K562 (cell line): ENCODE measurements around the gene SYNPO2. TPM values are rescaled to one million over a fixed set of nuclear protein-coding genes. Genes with fewer than 3 reads are reported as not detected.

ENCODE experiments used
- ATAC-seq: fragments of 200-7000 bp; cut with Tn5 transposase; 3 replicates; pipeline ENCODE4 v1.9.1; 2020; ENCODE audit warnings: moderate library complexity
- BruUV-seq: library from RNA; stranded (reverse); fragments of 400-500 nt; replicated peaks from 2 replicates; lab custom pipeline; 2021; lab: Mats Ljungman, UMichigan
- CTCF ChIA-PET: fragments of 300-600 bp; formaldehyde crosslinking; extraction: SDS; loops from one replicate; lab custom pipeline; 2021; ENCODE audit warnings: low intra/inter-chr PET ratio; lab: Yijun Ruan, JAX
- POLR2A ChIA-PET: fragments of 300-600, 350-650 bp; sonication (Branson Sonifier 250); formaldehyde crosslinking; extraction: SDS; loops from one replicate; lab custom pipeline; 2021; ENCODE audit warnings: antibody characterized with exemption, inconsistent platforms; lab: Yijun Ruan, JAX
- DNase-seq, 4 experiments: peaks; one replicate each; pipeline versions ENCODE4 v3.0.0 to v3.0.0-alpha.2; 2011 to 2018; ENCODE audit warnings: low spot score in 3 of 4, mixed read lengths in 3 of 4; ENCODE audit errors: extremely low read depth in 1 of 4
- FAIRE-seq: peaks from 2 replicates; lab custom pipeline; 2011; peaks lifted over from hg19 to GRCh38; lab: Jason Lieb, UNC
- H2AFZ ChIP-seq: 2 replicates; pipeline ENCODE4 v1.6.0; 2011; ENCODE audit warnings: low read depth, low read length, control low read depth, inconsistent platforms
- H3K27ac ChIP-seq: fragments of 200-600 bp; 3 replicates; pipeline ENCODE4 v1.8.0; 2011; ENCODE audit warnings: low read depth, mild to moderate bottlenecking, control low read depth, inconsistent platforms, low read length, moderate library complexity, mixed read lengths; ENCODE audit errors: extremely low read depth
- H3K27me3 ChIP-seq, 2 experiments: fragments of 300-600 bp in 1 of 2; 2 replicates in 1 of 2; 3 replicates in 1 of 2; pipeline versions ENCODE4 v1.6.0 to v1.8.0; 2011; ENCODE audit warnings: inconsistent platforms in 2 of 2, low read length in 2 of 2, mild to moderate bottlenecking in 1 of 2, mixed read lengths in 1 of 2, moderate library complexity in 1 of 2; ENCODE audit not compliant: control insufficient read depth in 2 of 2, insufficient read depth in 2 of 2
- H3K36me3 ChIP-seq: fragments of 300-600 bp; 3 replicates; pipeline ENCODE4 v1.8.0; 2011; ENCODE audit warnings: mild to moderate bottlenecking, low read length, inconsistent platforms; ENCODE audit not compliant: control insufficient read depth, insufficient read depth
- H3K4me1 ChIP-seq, 2 experiments: fragments of 200-600 bp in 1 of 2; replicated peaks in 1 of 2; 2 replicates in 1 of 2; 3 replicates in 1 of 2; pipeline versions ENCODE4 v1.5.1 to v1.8.0; 2011; ENCODE audit warnings: inconsistent platforms in 2 of 2, low read length in 2 of 2, mild to moderate bottlenecking in 1 of 2, mixed read lengths in 1 of 2, moderate library complexity in 1 of 2; ENCODE audit not compliant: control insufficient read depth in 2 of 2, insufficient read depth in 2 of 2
- H3K4me2 ChIP-seq: 2 replicates; pipeline ENCODE4 v1.6.1; 2011; ENCODE audit warnings: low read length, control low read depth, inconsistent platforms, mixed read lengths; ENCODE audit not compliant: insufficient read depth
- H3K4me3 ChIP-seq: fragments of 200-600 bp; sonication (generic), shearing (Covaris generic); 2 replicates; pipeline ENCODE4 v1.5.1; 2016; ENCODE audit warnings: control low read depth, inconsistent platforms
- H3K79me2 ChIP-seq: fragments of 200-600 bp; 3 replicates; pipeline ENCODE4 v1.8.0; 2011; ENCODE audit warnings: low read length, inconsistent platforms; ENCODE audit not compliant: control insufficient read depth, insufficient read depth
- H3K9ac ChIP-seq, 2 experiments: 2 replicates each; pipeline versions ENCODE4 v1.6.0 to v1.6.1; 2011; ENCODE audit warnings: low read depth in 2 of 2, low read length in 2 of 2, control low read depth in 1 of 2, inconsistent platforms in 1 of 2, mild to moderate bottlenecking in 1 of 2, mixed read lengths in 1 of 2; ENCODE audit not compliant: insufficient read depth in 1 of 2
- H3K9me1 ChIP-seq: one replicate; pipeline ENCODE4 v1.6.0; 2011; ENCODE audit warnings: inconsistent platforms, mild to moderate bottlenecking, low read length, moderate library complexity; ENCODE audit not compliant: control insufficient read depth, insufficient read depth
- H3K9me3 ChIP-seq: replicated peaks from 2 replicates; pipeline ENCODE4 v1.5.1; 2011; ENCODE audit warnings: low read depth, low read length, inconsistent platforms; ENCODE audit not compliant: control insufficient read depth, insufficient read depth
- H4K20me1 ChIP-seq: replicated peaks from 2 replicates; pipeline ENCODE4 v1.6.1; 2011; ENCODE audit warnings: low read length, inconsistent platforms, mixed read lengths; ENCODE audit not compliant: control insufficient read depth, insufficient read depth
- ATF1 ChIP-seq, 2 experiments: fragments of 450-650 bp in 1 of 2; IDR thresholded peaks; 2 replicates each; pipeline ENCODE4 v1.6.1; 2016; ENCODE audit warnings: missing compliant biosample characterization in 1 of 2, missing genetic modification characterization in 1 of 2
- ATF3 ChIP-seq, 2 experiments: fragments of 450-650 bp in 1 of 2; sonication (generic) in 1 of 2; formaldehyde crosslinking in 1 of 2; IDR thresholded peaks in 1 of 2; conservative IDR thresholded peaks in 1 of 2; 2 replicates each; pipeline versions ENCODE4 v1.6.1 to v1.8.1; 2016 to 2023; ENCODE audit warnings: mild to moderate bottlenecking in 2 of 2, moderate library complexity in 2 of 2, inconsistent platforms in 1 of 2, missing genetic modification reagents in 1 of 2
- CREM ChIP-seq: IDR thresholded peaks from 2 replicates; pipeline ENCODE4 v1.6.1; 2014; ENCODE audit warnings: antibody characterized with exemption, low read depth
- FOSL1 ChIP-seq: fragments of 200-800 bp; sonication (Bioruptor generic); conservative IDR thresholded peaks from 2 replicates; pipeline ENCODE4 v1.6.1; 2016; ENCODE audit warnings: missing genetic modification characterization, missing compliant biosample characterization
- JUND ChIP-seq, 2 experiments: IDR thresholded peaks; 2 replicates in 1 of 2; 3 replicates in 1 of 2; pipeline ENCODE4 v1.6.1; 2011; ENCODE audit warnings: borderline replicate concordance in 2 of 2, low read depth in 2 of 2, low read length in 2 of 2, improper control_type of control experiment in 1 of 2, missing biosample characterization in 1 of 2, missing genetic modification characterization in 1 of 2, missing genetic modification reagents in 1 of 2
- KDM2B ChIP-seq: fragments of 250-450 bp; sonication (Bioruptor Pico); IDR thresholded peaks from 2 replicates; pipeline ENCODE4 v1.8.0; 2021; ENCODE audit warnings: mild to moderate bottlenecking, moderate library complexity
- NCOA2 ChIP-seq, 2 experiments: fragments of 450-650 bp; IDR thresholded peaks; 2 replicates each; pipeline ENCODE4 v1.6.1; 2018; ENCODE audit warnings: mild to moderate bottlenecking in 2 of 2, moderate library complexity in 1 of 2; ENCODE audit not compliant: partially characterized antibody in 2 of 2
- PHF21A ChIP-seq: fragments of 450-650 bp; IDR thresholded peaks from 2 replicates; pipeline ENCODE4 v1.6.1; 2017; ENCODE audit warnings: low read depth, borderline replicate concordance
- THAP7 ChIP-seq: fragments of 250-450 bp; sonication (Bioruptor Pico); IDR thresholded peaks from 2 replicates; pipeline ENCODE4 v1.5.0; 2021
- WGBS: fragments of 100-300 bp; shearing (Covaris generic); methylation state at CpG from one replicate; pipeline ENCODE4 v1.1.6; 2016; ENCODE audit warnings: low coverage, mixed read lengths; ENCODE audit not compliant: insufficient coverage; ENCODE audit errors: missing lambda C conversion rate; 5-methylcytosine and 5-hydroxymethylcytosine counted together
- in situ Hi-C: fragments of 300-500 bp; cut with MboI; formaldehyde crosslinking; loops from 4 replicates; pipeline ENCODE4 v1.15.0; 2018; ENCODE audit warnings: inconsistent platforms, mixed read lengths
- intact Hi-C: fragments of 100-400 bp; cut with micrococcal nuclease; formaldehyde crosslinking; loops from 2 replicates; pipeline ENCODE4 v1.14.2; 2022
- polyA plus RNA-seq, 8 experiments: library from polyadenylated mRNA; depleted of rRNA in 4 of 8; stranded (reverse) in 5 of 8; unstranded in 3 of 8; fragments of >200 nt; fragmentation: Nextera tagmentation in 2 of 8; fragmentation: Illumina TruSeq in 1 of 8; extraction: Ambion mirVana in 2 of 8; extraction: Trizol in 1 of 8; gene quantifications; 2 replicates each; pipeline versions ENCODE4 v1.2.1 to v1.2.3, GENCODE V29; 2011 to 2014; ENCODE audit warnings: inconsistent platforms in 1 of 8, missing spikeins in 1 of 8
- total RNA-seq, 7 experiments: library from RNA; depleted of rRNA in 6 of 7; stranded (reverse); fragments of >200 nt in 6 of 7; fragmentation: Illumina TruSeq in 2 of 7; extraction: Trizol in 2 of 7; gene quantifications; 2 replicates each; pipeline versions ENCODE4 v1.2.1 to v1.2.3, GENCODE V29; 2011 to 2021; ENCODE audit warnings: low replicate concordance in 1 of 7

SYNPO2 gene
- total and polyA plus RNA-seq, 9 of the 15 experiments (the other 6 are each of a cell fraction or from before 2014, with no cell fraction given) = 0.03 to 0.18 TPM; not detected in 7

GRCh38 chr4:119025420-119025819 lies 136.8 kb downstream of the SYNPO2 start:
- ChIA-PET POLR2A (no interaction called here), CTCF (no interaction called here)
- peak; percentile 78 for TF ChIP-seq FOSL1 (tag)
- 0 out of 2 replicates have a peak, but pooled peaks have one; percentile 25 for TF ChIP-seq CREM
- TF ChIP-seq NCOA2 (IDR thresholded peaks at IDR 0.05; ENCODE audit: partially characterized antibody in 2 of 2) = no peak
- TF ChIP-seq JUND (IDR thresholded peaks at IDR 0.05; ENCODE audit: borderline replicate concordance, low read depth, low read length) = no peak
- peak; percentile 87; the same call in 2 of the 3 replicates for TF ChIP-seq JUND (tag; IDR thresholded peaks at IDR 0.05; ENCODE audit: borderline replicate concordance, low read depth, low read length)
- no peak for TF ChIP-seq THAP7 (CRISPR knock-in tag)
- TF ChIP-seq ATF3 (IDR thresholded peaks at IDR 0.05) = peak; percentile 66
- no peak for TF ChIP-seq ATF3 (CRISPR knock-in tag; conservative IDR thresholded peaks at IDR 0.05)
- no peak for TF ChIP-seq KDM2B (CRISPR knock-in tag)
- no peak for TF ChIP-seq PHF21A
- no peak for TF ChIP-seq ATF1 (CRISPR knock-in tag; IDR thresholded peaks at IDR 0.05)
- TF ChIP-seq ATF1 (tag; IDR thresholded peaks at IDR 0.05) = peak; percentile 52; the same call in 1 of the 2 replicates
- in situ Hi-C loops = no loop called here
- Histone ChIP-seq H3K27me3 (peaks cover 7 to 17% of the 10 kb centered on the region in 2 experiments; a peak in 4 of 5 replicates), H3K4me3 (no peak overlapping the region), H3K4me1 (no peaks in the 10 kb centered on the region), H3K79me2 (no peaks in the 10 kb centered on the region), H4K20me1 (no peaks in the 10 kb centered on the region), H3K27ac (no peak overlapping the region; the same call in 2 of the 3 replicates), H3K9me1 (no peaks in the 10 kb centered on the region), H3K9me3 (no peaks in the 10 kb centered on the region), H3K4me2 (no peak overlapping the region), H3K36me3 (no peaks in the 10 kb centered on the region), H2AFZ (no peak overlapping the region), H3K9ac (no peak overlapping the region)
- FAIRE-seq (no peak), ATAC-seq (no peak), DNase-seq (peak in 1 of 4 experiments; percentile 35)
- intact Hi-C loops = no loop called here
- no TSS peak for BruUV-seq
- 1% methylated on average over 4 of the region's 4 CpGs for WGBS
